ENCODE results near the gene TTLL5.
"Not testable (repeated sequence)": the region's sequence is repeated elsewhere in the genome, so short reads cannot be mapped to it uniquely, and the experiment has no call there.

TTLL5 gene

DNA sequence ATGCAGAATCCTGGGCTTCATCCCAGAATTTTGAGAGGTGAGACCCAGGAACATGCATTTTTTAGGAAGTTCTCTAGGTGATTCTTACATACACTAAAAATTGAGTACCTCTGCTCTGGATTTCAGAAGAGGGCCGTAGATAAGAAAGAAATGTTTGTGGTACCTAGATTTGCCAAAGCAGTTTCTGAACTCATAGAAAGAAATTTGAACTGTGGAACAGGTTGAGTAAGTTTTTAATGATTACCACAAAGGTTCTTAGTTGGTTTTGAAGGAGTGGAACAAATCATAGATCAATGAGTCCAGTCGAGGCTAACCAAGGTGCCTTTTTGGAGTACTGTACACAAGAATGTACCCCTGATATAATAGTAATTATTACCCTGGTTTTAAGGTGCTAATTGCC, 24.9 kb downstream of the TTLL5 start:
- TF ChIP-seq, protein P1, sequence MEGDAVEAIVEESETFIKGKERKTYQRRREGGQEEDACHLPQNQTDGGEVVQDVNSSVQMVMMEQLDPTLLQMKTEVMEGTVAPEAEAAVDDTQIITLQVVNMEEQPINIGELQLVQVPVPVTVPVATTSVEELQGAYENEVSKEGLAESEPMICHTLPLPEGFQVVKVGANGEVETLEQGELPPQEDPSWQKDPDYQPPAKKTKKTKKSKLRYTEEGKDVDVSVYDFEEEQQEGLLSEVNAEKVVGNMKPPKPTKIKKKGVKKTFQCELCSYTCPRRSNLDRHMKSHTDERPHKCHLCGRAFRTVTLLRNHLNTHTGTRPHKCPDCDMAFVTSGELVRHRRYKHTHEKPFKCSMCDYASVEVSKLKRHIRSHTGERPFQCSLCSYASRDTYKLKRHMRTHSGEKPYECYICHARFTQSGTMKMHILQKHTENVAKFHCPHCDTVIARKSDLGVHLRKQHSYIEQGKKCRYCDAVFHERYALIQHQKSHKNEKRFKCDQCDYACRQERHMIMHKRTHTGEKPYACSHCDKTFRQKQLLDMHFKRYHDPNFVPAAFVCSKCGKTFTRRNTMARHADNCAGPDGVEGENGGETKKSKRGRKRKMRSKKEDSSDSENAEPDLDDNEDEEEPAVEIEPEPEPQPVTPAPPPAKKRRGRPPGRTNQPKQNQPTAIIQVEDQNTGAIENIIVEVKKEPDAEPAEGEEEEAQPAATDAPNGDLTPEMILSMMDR (conservative IDR thresholded peaks at IDR 0.05), result no peak
- no peak overlapping the region for H3K27ac ChIP-seq

DNA sequence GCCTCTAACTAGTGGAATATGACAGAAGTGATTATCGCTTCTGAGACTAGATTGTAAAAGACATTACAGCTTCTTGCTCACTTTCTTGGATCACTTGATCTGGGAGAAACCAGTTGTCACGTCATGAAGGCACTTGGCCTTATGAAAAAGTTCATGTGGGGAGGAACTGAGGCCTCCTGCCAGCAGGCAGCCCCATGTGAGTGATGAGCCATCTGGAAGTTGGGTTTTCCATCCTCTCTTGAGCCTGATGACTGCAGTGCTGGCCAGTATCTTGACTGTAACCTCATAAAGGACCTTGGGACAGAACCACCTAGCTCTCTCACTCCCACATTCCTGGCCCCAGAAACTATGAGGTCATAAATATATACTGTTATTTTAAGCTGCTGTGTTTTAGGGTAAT, 28.0 kb downstream of the TTLL5 start:
- H3K27ac ChIP-seq, result no peak overlapping the region
- TF ChIP-seq, protein P1 (conservative IDR thresholded peaks at IDR 0.05), result no peak

DNA sequence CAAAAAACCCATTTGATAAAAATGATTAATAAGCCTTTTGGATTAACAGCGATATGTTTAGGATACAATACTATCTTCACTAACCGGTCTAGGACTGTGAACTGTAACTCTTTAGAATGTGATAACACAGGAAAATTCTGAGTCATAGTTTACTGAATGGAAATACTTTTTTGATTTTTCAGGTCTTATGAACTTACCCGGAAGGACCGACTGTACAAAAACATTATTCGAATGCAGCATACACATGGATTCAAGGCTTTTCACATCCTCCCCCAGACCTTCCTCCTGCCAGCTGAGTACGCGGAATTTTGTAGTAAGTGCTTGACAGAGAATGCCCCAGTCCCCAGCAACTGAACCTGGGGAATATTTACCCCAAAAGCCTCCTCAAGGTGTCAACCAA, 29.0 kb downstream of the TTLL5 start:
- no peak overlapping the region for H3K27ac ChIP-seq
- TF ChIP-seq, protein P1 (conservative IDR thresholded peaks at IDR 0.05), result no peak

DNA sequence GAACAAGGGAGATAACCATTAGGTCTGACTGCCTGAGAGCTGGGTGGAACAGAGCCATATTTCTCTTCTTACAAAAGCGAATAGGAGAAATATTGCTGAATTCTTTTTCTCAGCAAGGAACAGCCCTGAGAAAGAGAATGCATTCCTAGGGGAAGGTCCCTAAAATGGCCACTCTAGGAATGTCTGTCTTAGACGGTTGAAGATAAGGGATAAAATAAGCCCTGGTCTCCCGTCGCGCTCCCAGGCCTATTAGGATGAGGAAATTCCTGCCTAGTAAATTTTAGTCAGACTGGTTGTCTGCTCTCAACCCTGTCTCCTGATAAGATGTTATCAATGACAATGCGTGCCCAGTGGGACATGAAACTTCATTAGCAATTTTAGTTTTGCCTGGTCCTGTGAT, 34.0 kb downstream of the TTLL5 start:
- H3K27ac ChIP-seq, result not testable (repeated sequence)

GRCh38 chr14:75697386-75697785, 36.3 kb downstream of the TTLL5 start:
- TF ChIP-seq, protein P1 (conservative IDR thresholded peaks at IDR 0.05), result no peak
- no peak overlapping the region for H3K27ac ChIP-seq

GRCh38 chr14:75697918-75698317, 36.9 kb downstream of the TTLL5 start:
- TF ChIP-seq, protein P1 (conservative IDR thresholded peaks at IDR 0.05), result no peak
- no peak overlapping the region for H3K27ac ChIP-seq

- TF ChIP-seq, protein P1 (conservative IDR thresholded peaks at IDR 0.05), result no peak
- no peak overlapping the region for H3K27ac ChIP-seq
Measured at GRCh38 chr14:75699331-75699730, 38.3 kb downstream of the TTLL5 start.

DNA sequence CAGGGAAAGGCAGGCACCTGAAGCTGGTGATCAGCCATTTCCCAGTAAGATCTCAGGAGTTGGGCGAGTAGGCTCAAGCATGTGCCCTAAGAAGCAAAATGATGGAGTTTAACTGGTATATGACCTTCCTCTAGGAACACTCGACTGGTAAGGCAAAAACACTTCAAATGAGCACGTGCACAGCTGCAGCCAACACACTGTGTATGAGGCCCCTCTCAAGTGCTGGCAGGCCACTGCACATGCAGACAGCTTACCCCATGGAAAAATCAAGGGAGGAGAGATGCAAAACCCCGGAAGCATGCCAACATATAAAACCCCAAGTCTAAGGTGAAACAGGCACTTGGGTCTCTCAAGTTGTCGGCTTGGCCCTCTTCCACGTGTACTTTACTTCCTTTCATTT, 39.2 kb downstream of the TTLL5 start:
- TF ChIP-seq, protein P1 (conservative IDR thresholded peaks at IDR 0.05), result no peak
- H3K27ac ChIP-seq, result no peak overlapping the region

Measured in VCaP (cell line).